Limb (tissue), 2 donors: Measurements from ENCODE around the gene UNC80.
A peak's percentile ranks its signal among the peaks of the same experiment; 100 is the strongest.

Source experiments
- DNase-seq, 2 donors: peaks; one replicate each; pipeline ENCODE4 v3.0.0-alpha.2; 2016; ENCODE audit errors: extremely low spot score in 2 of 2

UNC80 gene

DNA sequence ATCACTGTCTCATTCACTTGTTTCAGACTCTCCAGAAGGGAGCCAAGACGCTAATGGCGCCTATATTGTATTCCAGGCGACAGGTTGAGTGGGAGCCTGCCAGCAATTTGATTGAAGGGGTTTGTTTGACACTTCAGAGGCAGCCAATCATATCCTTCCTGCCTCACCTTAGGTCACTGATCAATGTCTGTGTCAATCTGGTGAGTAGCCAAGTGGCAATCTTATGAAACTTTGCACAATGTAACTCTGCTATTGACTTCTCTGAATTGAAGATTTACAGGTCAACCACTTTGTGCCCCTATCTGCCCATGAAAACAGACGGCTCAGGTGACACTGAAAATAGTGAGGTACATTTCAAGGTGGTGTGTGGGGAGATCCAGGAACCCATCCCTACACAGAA is 198.1 kb downstream of the UNC80 start:
- no peak for DNase-seq

DNA sequence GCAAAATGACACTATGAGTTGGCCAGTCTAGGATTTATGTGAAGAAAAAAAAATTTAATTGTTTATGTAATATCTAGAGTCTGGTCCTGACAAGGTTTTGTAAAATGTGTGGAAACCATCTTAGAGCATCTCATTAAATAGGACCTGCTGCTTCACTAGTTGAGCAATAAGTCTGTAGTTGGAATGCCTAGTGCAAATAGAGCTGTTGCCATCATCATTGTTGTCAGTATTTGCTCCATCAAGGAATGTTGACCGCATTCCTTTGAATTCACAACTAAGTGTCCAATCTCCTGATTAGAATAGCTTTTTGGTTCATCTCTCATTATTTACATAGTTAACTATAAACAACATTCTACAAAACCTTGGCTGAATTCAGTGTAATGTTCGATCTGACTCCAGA is 198.6 kb downstream of the UNC80 start:
- DNase-seq = no peak

DNA sequence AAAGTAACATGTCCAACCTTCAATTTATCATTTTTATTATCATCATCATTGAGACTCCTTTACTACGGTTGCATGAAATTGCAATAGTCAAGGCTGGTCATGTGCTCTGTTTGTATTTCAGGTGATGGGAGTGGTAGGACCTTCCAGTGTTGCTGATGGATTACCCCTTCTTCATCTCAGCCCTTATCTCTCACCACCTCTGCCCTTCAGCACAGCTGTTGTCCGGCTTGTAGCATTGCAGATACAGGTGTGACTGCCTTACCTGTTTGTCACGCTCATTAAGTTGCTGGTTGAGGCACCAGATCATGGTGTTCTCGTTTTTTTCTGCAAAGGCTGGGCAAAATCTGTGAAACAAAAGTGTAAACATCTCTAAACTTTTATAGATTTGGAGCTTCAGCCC is 199.1 kb downstream of the UNC80 start:
- no peak for DNase-seq

DNA sequence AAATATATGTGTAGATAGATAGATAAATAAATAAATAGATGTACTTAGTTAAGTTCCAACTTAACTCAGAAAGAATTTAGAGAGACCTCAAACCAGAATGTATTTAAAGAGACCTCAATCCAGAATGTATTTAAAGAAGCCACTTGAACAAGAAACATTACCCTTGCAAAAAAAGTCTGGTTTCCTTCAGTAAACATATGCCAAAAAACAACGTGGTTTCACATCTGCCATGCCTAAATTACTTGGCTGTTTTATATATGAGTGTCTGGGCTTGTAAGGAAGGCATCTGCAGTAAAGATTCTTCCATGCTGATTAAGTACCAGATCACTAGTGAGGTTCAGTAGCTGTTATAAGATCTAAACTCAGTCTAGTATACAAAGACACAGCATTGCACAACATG is 201.7 kb downstream of the UNC80 start:
- no peak for DNase-seq

DNA sequence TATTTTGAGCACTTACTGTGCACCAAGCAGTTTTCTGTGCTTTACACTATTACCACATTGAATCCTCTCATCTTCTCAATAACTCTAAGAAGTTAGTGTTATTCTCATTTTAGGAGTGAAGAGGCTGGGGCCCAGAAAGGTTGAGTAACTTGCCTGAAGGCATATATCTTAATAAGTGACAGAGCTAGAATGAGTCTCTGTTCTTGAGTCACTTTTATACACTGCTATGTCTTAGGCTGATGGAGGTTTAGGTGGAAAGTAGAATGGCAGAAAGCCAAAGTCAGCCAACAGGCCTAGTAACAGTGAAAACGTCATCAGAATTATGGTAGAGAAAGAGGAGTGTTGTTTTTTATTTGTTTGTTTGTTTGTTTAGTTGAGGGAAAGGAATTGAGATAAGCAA is 202.9 kb downstream of the UNC80 start:
- DNase-seq = no peak

DNA sequence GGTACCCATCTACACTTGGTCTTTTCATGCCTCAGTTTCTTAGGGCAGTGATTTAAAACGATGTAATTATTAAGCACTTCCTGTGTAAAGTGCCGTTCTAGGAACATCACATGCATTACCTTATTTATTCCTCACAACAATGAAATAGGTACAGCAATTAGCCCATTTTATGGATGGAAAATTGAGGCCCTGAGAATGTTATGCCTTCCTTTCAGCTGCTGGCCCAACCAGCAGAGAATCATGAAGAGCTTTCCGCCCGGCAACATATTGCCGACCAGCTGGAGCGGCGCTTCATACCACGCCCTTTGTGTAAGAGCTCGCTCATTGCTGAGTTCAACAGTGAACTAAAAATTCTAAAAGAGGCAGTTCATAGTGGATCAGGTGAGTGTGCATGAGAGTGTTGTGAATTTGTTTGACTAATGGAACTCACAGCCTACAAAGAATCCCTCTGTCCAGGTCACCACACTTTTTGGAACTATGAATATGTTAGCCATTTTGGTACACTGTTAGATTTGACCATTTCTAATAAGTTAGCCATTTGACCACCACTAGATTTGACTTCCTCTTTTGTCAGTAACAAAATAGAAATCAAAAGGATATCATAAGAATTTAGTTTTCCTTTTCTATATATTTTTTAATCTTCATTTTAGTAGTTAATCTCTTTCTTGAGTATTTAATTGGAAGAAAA is 205.2 kb downstream of the UNC80 start:
- DNase-seq = no peak

DNA sequence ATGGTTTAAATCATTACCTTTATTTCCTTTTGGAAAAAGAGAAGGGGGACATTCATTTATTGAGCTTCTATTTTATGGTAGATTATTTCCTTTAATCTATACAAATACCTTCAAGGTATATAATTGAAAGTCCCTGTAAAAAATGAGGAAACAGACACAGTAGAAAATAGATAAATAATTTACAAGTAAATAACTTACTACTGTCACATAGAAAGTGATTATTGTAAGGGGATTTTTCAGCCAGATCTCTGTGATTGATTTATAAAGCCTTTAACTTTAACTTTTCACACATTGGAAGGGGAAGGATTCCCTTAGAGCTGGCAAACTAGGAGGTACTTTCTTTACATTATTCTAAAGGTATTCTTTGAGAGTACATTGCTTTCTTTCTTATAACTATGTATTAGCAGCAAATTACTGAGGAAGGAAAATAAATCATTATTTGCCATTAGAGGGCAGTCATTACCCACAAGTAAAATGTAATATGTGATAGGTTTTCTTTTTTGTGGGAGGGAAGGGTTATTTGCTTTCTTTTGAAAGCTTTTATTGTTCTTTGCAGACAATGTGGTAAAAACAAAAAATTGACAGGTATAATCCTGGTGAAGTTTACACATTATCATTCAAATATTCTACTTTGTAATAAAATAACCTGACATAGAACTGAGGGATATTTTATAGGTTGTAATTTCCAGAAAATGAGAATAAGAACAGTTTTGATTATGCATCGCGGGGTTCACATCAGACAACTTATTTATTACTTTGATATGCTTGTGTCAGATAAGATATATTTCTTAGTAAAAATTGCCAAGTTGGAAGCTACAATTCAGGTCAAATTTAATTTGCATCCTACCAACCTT is 206.0 kb downstream of the UNC80 start:
- DNase-seq = peak in 1 of 2 donors; percentile 55

DNA sequence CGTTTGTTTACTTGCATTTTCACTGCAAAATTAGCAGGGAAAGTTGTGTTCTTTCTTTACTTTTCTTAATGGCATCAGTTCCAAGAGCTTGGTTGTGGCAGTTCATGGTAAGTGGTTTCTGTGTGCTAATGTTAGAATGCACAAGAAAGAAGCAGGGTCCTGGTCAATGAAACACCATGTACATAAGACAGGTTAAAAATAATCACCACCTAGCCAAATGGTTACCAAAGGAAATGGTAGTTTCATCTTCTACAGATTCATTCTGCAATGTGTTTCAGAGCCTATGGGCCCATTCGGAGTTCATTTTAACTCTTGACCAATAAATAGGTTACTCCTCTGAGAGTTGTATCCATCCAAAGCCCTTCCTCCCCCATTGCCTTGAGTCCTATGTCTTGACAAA is 212.7 kb downstream of the UNC80 start:
- DNase-seq = no peak

DNA sequence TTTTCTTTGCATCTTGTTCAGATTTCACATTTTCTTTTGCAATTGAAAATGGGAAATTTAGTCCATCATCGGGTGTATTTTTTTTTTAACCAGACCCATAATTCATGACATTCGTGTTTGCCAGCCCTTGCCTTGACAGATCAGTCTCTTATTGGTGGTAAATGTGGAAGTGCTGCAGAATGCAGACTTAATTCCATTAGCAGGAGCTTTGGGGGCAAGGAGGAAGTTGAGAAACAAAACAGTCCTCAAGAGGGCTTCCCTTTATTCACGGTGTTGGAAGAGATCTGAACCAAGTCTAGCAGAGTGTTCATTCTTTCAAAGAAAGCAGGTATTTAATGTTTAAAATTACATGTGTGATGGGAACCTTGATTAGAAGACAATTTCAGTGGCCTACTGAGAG is 214.2 kb downstream of the UNC80 start:
- DNase-seq = no peak

DNA sequence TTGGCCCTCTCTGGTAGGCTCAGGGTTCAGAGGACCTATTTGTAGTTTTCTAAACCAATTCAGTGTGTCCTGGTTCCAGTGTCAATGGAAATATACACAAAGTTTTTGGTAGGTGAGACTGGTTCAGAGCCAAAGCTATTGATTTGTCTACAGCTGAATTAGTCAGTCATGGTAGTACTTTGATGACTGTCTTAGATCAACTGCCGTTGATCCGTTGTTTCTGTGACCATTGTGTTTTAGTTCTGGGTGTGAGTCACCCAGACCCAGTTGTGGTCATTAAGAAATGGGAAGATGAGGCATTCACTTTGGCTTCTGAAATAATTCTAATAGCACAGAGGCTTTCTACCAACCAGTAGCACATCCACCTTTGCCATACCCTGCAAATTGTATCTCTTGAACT is 214.8 kb downstream of the UNC80 start:
- DNase-seq = no peak

DNA sequence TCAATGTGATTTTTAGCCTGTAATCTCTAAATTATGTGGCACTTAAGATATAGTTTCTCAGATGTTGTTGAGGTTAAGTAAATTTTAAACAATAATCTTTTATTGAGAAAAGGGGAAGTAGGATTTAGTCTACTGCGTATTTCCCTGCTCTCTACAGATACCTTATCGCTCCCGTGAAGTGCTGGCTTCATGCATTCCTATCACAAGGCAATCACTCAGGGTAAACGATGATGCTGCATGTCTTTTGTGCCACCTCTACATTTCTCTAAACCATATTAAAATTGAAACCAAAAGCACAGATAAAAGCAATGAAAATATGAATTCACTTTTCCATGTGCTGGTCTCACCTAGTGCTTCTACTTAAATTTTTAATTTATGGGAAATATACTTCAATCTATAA is 216.4 kb downstream of the UNC80 start:
- DNase-seq = no peak

DNA sequence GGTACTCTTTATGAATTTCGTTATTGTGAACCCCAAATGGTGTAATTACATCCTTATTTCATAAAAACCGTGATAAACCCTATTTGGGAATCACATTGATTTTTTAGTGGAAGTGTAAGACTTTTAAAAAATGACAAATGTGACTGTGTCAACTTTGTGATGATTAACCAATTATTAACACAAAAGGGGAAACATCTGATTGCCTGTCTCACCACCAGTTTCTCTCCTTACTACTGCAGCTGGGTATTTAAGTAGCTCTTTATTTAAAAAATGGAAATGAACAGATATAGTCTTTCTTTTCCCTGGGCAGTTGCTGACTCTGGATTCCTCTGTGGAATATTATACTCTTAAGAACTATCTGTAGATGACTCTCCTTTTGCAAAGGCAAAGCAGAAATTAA is 219.2 kb downstream of the UNC80 start:
- DNase-seq = no peak

DNA sequence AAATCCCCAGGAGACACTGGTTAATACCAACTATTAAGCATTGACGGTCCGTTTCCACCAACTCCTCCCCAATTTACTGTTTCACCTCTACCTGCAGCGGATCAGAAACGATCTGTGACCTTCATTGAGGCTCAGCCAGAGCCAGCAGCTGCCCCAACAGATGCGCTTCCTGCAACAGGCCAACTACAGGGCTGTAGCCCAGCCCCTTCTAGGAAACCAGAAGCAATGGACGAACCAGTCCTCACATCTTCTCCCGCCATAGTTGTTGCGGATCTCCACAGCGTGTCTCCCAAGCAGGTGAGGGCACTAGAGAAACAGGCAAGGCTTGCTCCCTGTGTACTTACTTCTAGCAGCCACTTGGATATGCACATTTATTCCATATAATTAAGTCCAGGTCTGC is 222.3 kb downstream of the UNC80 start:
- DNase-seq = no peak

DNA sequence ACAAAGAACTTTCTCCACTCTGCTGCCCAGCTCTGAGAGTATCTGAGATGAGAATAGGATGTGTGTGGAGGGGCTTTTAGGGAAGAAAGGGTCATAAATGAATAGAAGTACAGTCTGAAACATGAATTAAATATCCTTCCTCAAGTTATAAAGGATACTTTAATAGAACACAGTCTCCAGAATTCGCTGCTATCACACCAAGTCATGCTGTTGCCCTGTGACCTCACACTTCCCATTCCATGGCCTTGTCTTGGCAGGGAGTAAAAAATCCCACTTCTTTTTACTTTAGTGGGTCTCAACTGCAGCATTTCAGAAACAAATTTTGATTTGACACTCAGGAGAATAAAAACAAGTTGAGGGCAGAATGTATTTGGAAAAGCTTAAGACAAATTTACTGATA is 227.0 kb downstream of the UNC80 start:
- DNase-seq = no peak

DNA sequence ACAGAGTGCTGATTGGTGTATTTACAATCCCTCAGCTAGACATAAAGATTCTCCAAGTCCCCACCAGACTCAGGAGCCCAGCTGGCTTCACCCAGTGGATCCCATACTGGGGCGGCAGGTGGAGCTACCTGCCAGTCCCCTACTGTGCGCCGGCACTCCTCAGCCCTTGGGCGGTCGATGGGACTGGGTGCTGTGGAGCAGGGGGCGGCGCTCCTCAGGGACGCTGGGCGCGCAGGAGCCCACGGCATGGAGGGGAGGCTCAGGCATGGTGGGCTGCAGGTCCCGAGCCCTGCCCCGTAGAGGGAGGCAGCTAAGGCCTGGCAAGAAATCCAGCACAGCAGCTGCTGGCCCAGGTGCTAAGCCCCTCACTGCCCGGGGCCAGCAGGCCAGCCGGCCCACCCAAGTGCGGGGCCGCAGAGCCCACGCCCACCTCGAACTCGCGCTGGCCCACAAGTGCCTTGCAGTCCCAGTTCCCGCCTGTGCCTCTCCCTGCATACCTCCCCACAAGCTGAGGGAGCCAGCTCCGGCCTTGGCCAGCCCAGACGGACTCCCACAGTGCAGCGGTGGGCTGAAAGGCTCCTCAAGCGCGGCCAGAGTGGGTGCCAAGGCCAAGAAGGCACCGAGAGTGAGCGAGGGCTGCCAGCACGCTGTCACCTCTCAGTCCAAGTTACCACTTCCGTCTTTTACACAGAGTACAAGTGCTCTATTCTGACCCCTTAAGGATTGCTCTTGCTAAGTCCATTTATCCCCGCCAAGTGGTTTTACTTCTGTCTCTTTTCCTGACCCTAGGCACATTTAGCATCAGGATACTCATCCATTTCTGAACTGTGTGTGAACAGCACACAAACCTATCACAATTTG is 229.1 kb downstream of the UNC80 start:
- DNase-seq = no peak

DNA sequence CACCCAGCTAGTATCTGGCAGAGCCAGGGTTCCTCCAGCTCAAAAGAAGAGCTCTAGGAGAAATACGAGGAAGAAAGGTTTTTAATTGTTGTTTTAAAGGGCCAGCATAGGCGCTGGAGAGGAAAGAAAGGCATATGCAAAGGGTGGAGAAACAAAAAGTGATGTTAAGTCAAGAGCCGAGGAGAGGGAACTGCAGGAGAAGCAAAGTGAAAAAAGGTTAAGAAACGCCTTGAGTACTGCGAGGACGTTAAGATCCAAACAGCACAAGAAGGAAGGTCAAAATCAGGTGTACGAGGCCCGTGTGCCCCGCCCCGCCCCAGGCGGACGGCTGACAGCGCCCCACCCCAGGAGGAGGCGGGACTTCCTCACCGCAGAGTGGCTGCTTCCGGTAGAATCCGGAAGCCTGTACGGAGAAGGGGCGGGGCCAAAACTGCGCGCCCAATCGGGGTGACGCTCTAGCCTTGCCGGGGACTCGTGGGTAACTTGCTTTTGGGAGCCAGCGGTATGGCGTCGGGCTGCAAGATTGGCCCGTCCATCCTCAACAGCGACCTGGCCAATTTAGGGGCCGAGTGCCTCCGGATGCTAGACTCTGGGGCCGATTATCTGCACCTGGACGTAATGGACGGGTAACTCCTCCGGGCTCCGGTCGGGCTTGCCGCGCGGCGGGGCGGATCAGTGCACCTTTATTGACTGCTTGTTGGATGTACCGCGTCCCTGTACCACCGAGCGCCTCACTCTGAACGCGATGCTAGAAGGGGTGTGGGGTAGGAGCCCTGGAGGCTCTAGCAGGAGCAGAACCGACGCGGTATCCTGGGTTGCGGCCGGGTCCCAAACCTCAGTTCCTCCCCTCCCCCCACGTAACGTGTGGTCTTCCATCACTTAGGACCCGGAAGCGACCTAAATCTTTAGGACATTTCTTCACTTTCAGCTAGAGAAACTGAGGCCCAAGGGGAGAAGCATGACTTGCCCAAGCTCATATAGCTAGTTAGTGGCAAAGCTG is 230.8 kb downstream of the UNC80 start, which contains the start of gene RPE:
Gene RPE (plus strand): TSS at position 481 of the 1,000 bp plus-strand sequence. CDS start 24 bp downstream, at position 505.
- peak; percentile 95 to 97 for DNase-seq

DNA sequence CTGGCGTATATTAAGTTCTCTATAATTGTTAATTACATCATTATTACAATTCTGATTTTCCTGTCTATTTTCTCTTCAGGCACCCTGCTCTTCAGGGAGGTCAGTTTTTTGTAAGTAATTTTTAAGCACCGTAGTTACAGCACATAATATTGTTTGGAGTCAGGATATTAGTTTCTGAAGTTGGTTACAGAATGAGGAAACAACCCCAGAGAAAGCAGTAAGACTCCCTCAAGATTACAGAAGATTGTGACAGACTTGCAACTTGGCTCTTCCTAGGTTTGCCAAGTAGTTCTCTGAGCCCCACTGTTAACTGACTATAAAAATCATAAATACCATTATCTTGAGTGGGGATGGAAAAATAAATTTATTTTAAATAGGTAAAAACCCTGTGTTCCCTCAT is 231.7 kb downstream of the UNC80 start:
- no peak for DNase-seq

DNA sequence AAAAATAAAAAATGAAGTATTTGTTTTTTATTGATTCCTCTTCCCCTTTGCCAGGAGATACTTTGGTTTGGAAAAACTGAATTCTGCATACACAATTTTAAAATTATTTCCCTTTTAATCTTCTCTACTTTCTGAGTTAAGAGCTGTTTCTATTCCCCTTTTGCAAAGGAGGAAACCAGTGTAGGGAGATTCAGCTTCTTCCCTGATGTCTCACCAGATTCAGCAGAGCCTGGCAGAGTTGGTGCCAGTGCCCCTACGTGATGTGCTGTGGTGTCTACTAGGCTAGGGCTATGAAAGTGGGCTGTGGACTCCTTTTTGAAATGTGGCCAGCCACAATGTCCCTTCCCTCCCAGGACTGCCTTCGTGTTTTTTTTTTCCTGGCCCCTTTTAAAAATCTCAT is 233.2 kb downstream of the UNC80 start:
- no peak for DNase-seq

DNA sequence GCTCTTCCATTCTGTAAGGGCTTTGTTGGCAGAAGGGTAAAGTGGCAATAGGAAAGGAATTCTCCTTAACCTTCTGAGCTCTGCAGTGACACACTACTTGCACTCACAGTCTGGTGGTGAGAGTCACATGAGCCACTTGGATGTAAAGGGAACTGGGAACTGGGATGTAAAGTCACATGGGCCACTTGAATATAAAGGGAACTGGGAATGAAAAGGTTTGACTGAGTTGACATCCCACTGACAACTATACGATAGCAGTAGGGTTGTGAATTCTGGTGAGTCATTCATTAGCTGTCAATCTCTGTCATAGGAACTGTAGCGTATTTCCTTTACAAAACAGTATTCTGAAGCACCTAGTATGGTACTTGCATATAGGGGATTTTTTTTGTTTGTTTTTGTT is 236.3 kb downstream of the UNC80 start:
- DNase-seq = no peak

DNA sequence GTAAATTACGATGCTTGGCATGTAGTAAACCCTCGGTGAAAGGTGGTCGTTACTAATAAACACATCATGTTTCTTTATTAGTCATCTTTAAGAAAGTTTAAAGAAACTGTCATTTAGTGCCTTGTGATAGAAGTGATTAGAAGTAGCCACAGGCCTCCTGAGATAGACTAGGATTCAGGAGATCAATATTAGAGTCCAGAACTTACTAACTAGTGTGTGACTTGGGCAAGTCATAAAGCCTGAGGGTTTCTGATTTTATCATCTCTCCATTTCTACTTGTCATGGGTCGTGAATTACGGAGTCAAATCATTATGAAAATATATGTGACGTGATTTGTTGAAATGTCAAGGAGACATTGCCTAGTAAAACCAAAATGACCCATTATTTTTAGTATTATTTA is 237.5 kb downstream of the UNC80 start:
- no peak for DNase-seq

DNA sequence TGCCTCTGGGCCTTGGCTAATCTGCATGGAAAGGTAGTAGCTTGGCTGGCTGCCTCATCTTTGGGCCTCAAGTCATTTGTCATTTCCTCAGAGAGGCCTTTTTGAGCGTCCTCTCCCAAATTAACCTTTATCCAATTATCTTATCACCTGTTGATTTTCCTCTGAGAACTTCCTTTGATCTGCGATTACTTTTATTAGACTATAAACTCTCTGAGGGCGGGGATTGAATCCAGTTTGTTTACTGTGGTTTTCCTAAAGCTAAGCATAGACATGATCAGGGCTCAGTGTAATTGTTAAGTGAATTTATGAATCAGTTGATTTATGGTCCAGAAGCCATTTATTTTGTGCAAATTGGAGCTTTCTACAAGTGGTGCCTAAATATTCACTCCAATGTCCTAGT is 238.3 kb downstream of the UNC80 start:
- no peak for DNase-seq
